Measurements from ENCODE around the gene NPR1.
"Not testable (repeated sequence)": the region's sequence is repeated elsewhere in the genome, so short reads cannot be mapped to it uniquely, and the experiment has no call there.

The NPR1 gene

DNA sequence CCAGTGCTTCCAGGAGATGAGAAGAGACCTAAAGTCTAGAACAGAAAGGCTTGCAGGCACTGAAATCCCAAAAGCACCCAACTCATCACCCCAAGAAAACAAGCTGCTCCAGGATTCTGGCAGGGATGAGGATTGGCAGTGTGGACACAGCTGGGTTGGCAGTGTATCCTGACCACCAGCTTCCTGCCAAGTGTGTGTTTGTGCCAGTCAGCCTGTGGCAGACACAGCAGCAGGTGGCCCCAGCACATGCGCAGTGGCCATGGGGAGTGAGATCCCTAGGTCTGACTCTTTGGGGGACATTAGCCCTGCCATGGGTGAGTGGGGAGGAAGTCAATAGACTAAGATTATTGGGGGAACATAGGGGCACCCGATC is 28.6 kb upstream of the NPR1 start:
- DNase-seq (ENCODE audit: low spot score) = no peak

DNA sequence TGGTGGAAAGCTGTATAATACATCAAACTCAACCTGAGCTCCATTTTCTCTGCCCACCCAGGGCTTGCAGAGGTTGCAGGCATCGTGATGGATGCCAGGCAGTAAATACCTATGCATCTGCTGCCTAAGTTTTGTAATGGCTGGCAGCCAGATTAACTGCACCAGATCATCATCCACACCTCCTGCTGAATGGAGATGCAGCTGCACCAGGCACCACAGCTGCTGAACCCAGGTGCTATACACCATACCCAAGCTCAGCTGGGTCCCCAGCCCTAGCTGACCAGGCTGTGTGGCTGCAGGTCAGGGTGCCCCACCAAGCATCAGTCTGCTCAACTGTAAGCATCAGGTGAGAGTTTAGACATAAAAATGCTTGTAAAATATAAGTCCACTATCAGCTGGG is 26.7 kb upstream of the NPR1 start:
- peak; percentile 63 for DNase-seq (ENCODE audit: low spot score)

DNA sequence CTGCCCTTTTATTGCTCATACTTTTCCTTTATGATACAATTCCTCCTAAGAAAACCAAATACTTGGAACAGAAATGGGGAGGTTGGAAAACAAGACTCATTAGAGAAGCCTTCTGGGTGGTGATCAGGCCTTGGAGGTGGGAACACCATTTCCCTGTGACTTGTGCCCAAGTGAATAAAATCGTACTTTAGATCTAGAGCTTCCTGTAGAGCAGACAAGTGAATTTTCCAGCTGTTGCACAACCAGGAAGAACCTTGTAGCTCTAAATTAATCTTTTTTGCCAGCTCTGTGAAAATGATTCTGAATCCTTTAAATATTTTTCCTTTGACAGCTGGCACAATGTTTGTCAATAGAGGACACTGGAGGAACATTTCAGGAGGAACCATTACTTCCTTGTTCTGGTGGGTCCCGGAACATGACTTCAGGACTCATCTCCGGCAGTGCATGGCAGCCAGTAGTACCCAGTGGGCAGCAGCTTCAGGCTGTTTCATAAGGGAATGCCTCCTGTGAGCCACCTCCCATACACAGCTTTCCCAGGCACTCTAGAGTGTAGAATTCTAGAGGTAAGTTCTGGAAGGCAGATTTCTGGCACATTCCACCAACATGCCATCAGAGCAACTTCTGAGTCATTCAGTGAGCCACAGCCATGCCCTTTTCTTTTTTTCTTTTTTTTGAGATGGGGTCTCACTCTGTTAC is 25.5 kb upstream of the NPR1 start:
- DNase-seq (ENCODE audit: low spot score) = no peak

DNA sequence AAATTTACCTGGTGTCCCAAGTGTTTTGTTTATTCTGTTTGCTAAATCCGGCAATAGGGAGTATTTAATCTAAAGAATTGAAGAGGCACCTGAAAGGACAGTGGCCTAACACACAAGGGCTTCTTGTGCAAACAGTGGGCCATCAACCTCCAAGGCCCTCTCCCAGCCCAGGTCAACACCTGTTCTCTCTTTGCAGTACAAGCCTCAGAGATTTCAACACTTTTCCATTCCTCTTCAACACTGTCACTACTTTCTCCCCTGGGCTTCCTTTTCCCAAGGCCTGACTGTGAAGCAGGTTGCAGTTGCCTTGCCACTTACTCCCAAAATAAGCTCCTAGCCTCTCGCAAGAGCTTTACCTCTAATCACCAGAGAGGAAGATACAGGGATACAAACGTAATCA is 23.2 kb upstream of the NPR1 start:
- no peak for DNase-seq (ENCODE audit: low spot score)

DNA sequence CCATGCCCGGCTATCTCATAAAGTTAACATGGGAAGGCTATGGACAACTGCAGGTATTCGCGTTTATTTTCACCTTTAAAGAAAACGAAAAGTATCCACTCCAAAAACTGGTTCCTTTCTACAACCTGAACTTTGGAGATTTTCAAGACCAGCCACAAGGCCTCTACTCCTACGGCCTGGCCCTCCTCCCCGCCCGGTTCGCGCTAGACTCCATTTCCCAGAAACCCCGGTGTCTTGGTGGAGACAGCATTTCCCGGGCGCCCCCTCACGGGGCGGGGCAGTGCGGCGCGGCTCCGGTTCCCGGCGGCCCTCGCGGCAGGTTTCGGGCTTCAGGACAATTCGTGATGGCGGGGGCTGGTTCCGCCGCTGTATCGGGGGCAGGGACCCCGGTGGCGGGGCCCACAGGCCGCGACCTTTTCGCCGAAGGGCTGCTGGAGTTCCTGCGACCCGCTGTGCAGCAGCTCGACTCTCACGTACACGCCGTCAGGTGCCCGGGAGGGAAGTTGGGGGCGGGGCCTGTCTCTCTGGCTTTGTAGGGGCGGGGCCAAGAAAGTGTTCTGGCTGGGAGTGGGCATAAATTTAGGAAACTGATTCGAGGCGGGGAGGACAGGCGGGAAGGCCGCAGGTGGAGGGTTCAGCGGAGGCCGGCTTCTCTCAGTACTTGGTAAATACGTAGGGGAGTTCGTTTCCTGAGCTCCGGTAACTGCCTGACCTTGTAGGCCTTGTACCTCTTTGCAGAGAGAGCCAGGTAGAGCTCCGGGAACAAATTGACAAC is 19.9 kb upstream of the NPR1 start, which contains the start of gene SNAPIN:
Gene SNAPIN, plus strand, starts transcription at position 304 of the 775 bp plus-strand sequence. Its CDS starts 41 bp downstream, at position 345.
- DNase-seq (ENCODE audit: low spot score) = peak; percentile 97

DNA sequence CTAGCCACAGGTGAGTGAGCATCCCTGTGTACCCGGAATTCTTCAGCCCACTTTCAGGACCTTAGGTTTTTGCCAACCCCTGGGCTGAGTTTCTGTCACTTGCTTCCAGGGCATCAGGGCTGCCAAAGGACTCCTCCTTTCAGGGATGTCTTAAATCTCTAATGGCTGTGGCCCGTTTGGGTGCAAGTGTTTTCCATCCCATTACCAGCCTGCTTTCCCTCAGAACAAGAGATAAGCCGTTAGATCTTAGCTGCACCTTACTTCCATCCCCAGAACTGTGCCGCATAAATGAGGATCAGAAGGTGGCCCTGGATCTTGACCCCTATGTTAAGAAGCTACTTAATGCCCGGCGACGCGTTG is 19.3 kb upstream of the NPR1 start:
- no peak for DNase-seq (ENCODE audit: low spot score)

DNA sequence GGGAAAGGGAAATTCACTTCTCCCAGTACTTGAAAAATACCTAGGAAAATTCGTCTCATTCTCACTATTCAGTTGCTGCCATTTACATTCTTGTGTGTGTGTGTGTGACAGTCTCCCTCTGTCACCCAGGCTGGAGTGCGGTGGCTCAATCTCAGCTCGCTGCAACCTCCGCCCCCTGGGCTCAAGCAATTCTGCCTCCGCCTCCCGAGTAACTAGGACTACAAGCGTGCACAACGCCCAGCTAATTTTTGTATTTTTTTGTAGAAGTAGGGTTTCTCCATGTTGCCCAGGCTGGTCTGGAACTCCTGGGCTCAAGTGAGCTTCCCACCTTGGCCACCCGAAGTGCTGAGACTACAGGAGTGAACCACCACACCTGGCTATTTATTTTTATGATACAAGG is 18.8 kb upstream of the NPR1 start:
- no peak for DNase-seq (ENCODE audit: low spot score)

DNA sequence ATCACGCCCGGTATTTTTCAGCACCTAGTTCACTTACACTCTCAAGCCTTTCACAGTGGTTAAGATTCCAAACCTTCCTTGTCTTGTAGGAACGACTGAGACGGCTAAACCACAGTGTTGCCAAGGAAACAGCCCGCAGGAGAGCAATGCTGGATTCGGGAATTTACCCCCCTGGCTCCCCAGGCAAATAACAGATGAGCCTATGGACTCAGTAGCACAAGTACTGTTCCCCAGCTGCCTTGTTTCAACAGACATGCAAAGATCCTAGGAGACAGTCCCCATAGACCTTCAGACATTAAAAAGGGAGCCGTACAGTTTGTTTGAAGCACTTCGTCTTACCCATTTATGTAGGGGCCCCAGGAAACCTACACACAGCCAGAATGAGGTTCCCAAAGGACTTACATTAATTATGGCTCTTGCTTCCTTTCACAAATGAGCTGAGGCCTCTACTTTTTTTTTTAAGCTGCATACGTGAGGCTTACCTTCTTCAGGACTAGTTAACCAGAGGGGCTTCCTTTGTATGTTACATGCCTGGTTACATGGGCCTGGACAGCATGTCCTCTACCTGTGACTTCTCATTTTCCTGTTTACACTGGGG is 17.3 kb upstream of the NPR1 start:
- peak; percentile 40 for DNase-seq (ENCODE audit: low spot score)

DNA sequence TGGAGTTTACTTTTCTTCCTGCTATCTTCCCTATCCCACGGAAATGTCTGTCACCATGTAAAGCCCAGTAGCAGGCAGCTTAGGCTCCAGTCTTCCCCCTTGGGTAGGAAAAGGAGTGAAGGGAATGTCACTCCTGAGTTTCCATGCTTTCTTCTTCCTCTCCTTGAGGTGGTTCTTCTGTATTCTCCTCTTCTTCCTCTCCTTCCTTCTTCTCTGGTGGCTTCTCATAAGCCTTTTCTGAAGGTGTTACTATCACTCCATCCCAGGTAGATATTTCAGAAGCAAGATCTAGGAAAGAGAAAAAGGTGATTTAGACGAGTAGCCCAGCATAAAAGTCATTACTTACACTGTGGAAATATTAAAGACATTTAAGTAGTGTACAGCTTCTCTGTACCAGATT is 16.2 kb upstream of the NPR1 start:
- no peak for DNase-seq (ENCODE audit: low spot score)

DNA sequence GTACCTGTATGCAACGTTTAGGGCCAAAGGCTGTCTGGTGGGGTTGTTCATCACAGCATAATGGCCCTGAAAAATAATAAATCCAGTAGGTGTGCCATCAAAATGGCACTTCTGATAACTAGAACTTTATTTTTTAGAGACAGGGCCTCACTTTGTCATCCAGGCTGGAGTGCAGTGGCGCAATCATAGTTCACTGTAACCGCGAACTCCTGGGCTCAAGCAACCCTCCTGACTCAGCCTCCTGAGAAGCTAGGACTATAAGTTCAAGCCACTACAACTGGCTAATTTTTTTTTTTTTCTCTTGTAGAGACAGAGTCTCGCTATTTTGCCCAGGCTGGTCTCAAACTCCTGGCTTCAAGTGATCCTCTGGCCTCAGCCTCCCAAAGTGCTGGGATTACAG is 15.3 kb upstream of the NPR1 start:
- DNase-seq (ENCODE audit: low spot score) = no peak

DNA sequence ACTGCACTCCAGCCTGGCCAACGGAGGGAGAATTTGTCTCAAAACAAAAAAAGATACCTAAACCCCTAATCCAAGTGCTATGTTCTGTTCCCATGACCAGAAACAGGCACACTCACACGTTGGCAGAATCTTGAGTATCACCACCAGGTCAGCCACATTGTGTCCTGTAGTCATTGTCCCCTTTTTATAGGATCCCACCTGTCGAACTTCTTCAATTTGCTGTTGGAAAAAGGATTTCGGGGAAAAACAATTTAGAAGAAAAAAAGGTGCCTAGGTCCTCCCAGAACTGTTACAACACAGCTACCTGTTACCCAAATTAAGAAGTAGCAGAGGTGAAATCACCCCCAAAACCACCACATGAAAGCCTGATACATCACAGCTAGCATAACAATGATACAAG is 11.0 kb upstream of the NPR1 start:
- DNase-seq (ENCODE audit: low spot score) = no peak

DNA sequence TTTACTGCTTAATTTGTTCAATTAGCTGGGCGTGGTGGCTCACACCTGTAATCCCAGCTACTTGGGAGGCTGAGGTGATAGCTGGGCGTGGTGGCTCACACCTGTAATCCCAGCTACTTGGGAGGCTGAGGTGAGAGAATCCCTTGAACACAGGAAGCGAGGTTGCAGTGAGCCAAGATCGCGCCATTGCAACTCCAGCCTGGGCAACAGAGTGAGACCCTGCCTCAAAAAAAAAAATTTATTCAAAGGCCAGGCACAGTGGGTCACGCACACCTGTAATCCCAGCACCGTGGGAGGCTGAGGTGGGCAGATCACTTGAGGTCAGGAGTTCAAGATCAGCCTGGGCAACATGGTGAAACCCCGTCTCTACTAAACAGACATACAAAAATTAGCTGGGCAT is 9.8 kb upstream of the NPR1 start:
- not testable (repeated sequence) for DNase-seq (ENCODE audit: low spot score)

DNA sequence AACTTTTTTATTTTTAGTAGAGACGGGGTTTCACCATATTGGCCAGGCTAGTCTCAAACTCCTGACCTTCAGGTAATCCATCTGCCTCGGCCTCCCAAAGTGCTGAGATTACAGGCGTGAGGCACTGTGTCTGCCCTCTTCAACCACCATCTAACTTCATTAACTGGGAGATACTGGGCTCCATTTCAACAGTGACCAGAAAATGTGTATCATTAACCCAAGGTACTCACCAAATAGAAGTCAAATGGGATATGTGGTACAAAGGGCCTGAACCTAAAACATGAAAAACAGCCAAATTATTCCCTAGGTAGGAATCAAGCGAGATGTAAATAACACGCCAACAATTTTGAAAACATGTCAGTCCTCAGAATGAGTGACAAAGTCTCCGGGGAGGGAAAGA is 8.9 kb upstream of the NPR1 start:
- no peak for DNase-seq (ENCODE audit: low spot score)

DNA sequence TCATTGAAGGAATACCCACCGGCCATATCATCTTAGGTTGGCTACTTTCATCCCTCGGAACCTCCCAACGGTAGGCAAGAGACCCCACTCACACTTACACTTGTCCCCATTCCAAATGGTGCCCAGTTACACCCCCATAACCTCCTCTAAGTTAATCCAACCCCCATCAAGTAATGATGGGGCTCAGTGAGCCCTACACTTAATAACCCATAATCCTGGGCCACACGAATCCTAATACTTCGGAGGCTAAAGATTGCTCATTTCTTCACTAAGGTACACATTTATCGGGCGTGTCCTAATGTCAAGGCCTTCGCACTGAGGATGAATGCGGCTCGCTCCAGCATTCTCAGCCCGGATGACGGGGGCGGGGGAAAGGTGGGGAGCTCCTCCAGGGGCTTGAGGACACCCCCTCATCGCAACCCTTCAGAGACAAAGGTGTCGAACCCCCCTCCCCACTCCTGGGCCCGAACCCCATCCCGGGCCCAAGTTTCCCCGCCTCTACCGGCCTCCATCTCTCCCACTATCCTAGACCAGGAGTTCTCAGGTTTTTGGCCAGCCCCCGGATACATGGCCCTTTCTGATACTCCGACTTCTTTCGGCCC is 8.1 kb upstream of the NPR1 start:
- DNase-seq (ENCODE audit: low spot score) = no peak

DNA sequence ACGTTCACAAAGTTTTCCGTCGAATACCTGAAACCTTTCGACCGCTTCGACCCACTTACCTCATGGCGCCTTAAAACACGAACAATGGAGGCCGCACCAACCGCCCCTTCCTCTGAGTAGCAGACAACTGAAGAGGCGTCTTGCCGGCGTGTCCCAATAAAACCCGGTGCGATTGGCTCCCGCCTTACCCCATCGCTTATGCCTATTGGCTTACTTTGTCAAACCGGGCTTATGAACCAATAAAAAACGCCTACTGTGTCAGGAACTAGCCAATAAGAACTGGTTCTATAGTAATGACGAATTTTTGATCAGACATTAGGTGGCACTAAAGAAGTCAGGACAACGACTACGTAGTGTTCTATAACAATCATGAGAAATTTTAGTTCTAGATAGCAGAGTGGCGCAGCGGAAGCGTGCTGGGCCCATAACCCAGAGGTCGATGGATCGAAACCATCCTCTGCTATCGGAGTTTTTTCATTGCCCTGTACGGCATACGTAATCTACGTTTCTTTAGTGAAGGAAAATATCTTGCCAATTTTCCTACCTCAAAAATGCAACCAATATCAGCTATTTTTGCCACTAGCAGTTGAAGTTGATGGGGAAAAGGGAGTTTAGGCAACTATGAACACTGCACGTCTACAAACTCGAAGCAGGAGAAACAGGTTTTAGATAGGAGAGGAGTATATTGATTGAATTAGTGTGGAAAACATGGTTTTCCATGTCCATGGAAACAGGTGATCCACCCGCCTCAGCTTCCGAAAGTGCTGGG is 7.4 kb upstream of the NPR1 start, which contains the start of gene ILF2:
Gene ILF2, minus strand, starts transcription at position 135 of the 769 bp plus-strand sequence. Its CDS starts 71 bp downstream, at position 64.
- DNase-seq (ENCODE audit: low spot score) = peak; percentile 100

DNA sequence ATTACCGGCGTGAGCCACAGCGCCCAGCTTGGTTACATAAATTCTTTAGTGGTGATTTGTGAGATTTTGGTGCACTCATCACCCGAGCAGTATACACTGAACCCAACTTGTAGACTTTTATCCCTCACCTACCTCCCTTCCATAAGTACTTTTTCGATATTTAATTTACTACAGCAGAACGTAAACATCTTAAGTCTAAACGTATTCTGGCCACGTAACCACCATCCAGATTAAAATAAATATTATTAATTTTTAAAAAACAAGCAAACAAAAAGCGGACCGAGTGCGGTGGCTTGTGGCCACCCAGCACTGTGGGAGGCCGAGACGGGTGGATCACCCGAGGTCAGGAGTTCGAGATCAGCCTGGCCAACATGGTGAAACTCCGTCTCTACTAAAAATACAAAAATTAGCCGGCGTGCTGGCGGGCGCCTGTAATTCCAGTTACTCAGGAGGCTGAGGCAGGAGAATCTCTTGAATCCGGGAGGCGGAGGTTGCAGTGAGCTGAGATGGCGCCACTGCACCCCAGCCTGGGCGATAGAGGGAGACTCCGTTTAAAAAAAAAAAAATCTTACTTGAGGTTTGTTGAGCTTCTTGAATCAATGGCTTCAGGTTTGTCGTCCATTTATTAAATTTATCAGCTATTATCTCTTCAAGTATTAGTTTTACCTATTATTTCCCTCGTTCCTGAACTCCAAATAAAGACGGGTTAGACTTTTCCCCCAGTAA is 6.7 kb upstream of the NPR1 start:
- DNase-seq (ENCODE audit: low spot score) = peak; percentile 82

DNA sequence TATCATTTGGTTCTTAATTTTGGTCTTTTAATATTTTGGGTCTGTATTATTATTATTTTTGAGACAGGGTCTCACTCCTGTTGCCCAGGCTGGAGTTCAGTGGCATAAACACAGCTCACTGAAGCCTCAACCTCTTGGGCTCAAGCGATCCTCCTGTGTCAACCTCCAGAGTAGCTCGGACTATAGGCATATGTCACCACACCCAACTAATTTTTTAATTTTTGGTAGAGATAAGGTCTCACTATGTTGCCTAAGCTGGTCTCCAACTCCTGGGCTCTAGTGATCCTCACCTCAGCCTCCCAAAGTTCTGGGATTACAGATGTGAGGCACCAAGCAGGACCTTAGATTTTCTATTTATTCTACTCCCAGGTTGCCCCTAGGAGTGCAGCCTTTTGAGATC is 5.0 kb upstream of the NPR1 start:
- no peak for DNase-seq (ENCODE audit: low spot score)

DNA sequence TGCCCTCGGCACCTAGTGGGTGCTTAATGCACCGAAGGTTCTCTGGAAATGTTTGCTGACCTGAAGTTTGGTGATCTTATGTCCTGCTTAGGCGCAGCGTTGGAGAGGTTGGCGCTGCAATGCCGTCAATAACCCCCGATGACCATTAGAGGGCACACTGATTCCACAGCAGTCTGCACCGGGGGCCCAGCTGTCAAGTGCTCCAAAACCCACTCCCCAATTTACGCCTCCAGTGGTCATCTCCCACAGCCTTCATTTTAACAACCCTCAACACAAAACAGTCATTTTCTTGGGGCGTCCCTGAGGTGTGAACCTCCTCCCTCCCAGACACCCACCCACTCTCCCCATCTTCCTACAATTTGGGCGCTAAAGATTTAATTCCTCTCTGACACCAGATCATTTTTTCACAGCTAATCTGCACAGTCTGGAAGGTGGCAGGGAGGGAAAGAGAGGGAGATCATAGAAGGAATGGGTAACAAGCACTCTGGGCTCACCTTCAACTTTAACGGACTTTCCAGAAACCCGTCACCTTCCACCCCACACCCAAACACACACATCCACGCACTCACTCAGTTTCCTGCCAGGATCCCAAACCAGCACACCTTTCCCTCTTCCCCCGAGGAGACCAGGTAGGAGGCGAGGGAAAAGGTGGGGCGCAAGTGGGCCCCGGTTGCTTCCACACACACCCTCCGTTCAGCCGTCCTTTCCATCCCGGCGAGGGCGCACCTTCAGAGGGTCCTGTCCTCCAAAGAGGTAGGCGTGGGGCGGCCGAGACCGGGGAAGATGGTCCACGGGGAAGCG is 570 bp upstream of the NPR1 start:
- peak; percentile 77 for DNase-seq (ENCODE audit: low spot score)

DNA sequence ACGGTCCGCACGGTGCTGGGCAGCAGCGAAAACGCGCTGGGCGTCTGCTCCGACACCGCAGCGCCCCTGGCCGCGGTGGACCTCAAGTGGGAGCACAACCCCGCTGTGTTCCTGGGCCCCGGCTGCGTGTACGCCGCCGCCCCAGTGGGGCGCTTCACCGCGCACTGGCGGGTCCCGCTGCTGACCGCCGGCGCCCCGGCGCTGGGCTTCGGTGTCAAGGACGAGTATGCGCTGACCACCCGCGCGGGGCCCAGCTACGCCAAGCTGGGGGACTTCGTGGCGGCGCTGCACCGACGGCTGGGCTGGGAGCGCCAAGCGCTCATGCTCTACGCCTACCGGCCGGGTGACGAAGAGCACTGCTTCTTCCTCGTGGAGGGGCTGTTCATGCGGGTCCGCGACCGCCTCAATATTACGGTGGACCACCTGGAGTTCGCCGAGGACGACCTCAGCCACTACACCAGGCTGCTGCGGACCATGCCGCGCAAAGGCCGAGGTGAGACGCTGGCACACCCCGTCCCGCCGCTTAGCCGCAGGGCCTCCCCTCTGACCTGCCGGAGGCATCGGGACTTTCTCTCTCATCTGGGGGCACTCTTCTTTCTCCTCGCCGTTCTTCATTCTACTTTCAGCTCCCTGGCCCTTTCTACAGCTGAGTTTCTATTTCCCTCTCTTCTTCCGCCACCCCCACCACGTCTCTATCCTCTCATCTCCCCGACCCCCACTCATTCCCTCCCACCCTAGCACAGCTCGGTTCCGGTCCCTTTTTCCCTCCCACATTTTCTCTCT is 1.0 kb downstream of the NPR1 start:
- no peak for DNase-seq (ENCODE audit: low spot score)

DNA sequence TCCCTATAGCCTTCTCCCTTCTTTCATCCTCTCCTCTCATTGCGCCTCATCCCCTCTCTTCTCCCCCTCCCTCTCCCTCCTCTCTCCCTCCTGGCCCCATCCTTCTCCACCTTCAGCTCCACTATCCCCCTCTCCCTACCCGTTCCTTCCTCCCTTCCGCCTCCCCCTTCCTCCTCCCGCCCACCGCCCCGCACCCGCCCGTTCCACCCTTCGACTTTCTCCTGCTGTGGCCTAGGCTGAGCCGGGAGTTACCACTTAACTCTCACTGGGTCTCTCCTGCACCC is 1.6 kb downstream of the NPR1 start:
- no peak for DNase-seq (ENCODE audit: low spot score)

All from NAMALWA (cell line).